NCI-H345 (cell line): ENCODE data around the gene SLC6A19.

Experiments used
- DNase-seq: peaks from one replicate; lab custom pipeline; 2025; lab: John Stamatoyannopoulos, UW

Gene SLC6A19

GRCh38 chr5:1180841-1181271 is 20.5 kb upstream of the SLC6A19 start:
- no peak for DNase-seq

GRCh38 chr5:1181451-1182359 is 19.7 kb upstream of the SLC6A19 start:
- DNase-seq = no peak

GRCh38 chr5:1182360-1182632 is 19.1 kb upstream of the SLC6A19 start:
- no peak for DNase-seq

- no peak for DNase-seq
Measured at GRCh38 chr5:1182633-1183423, 18.6 kb upstream of the SLC6A19 start.

- no peak for DNase-seq
Measured at GRCh38 chr5:1183424-1184162, 17.8 kb upstream of the SLC6A19 start.

- DNase-seq = no peak
Measured at GRCh38 chr5:1184163-1184470, 17.3 kb upstream of the SLC6A19 start.

- no peak for DNase-seq
Measured at GRCh38 chr5:1184481-1184880, 16.9 kb upstream of the SLC6A19 start.

GRCh38 chr5:1185038-1185627 is 16.3 kb upstream of the SLC6A19 start:
- DNase-seq = no peak

GRCh38 chr5:1185629-1186350 is 15.6 kb upstream of the SLC6A19 start:
- no peak for DNase-seq

GRCh38 chr5:1186351-1187233 is 14.8 kb upstream of the SLC6A19 start:
- DNase-seq = no peak

GRCh38 chr5:1187234-1187949 is 14.0 kb upstream of the SLC6A19 start:
- no peak for DNase-seq

- no peak for DNase-seq
Measured at GRCh38 chr5:1187950-1188334, 13.5 kb upstream of the SLC6A19 start.

- no peak for DNase-seq
Measured at GRCh38 chr5:1188464-1188863, 12.9 kb upstream of the SLC6A19 start.

- DNase-seq = no peak
Measured at GRCh38 chr5:1189269-1189668, 12.1 kb upstream of the SLC6A19 start.

GRCh38 chr5:1190278-1190677 is 11.1 kb upstream of the SLC6A19 start:
- no peak for DNase-seq

GRCh38 chr5:1190837-1191239 is 10.6 kb upstream of the SLC6A19 start:
- no peak for DNase-seq

GRCh38 chr5:1192971-1193590 is 8.3 kb upstream of the SLC6A19 start:
- no peak for DNase-seq

- no peak for DNase-seq
Measured at GRCh38 chr5:1193591-1193985, 7.8 kb upstream of the SLC6A19 start.

- no peak for DNase-seq
Measured at GRCh38 chr5:1194378-1194777, 7.0 kb upstream of the SLC6A19 start.

GRCh38 chr5:1195439-1195838 is 6.0 kb upstream of the SLC6A19 start:
- DNase-seq = no peak
